Spleen (tissue), 7 donors: ENCODE results near the gene CCDC50.

Experiments used
- CTCF ChIP-seq, 11 experiments: fragments of 200-600 bp in 7 of 11; fragments of 450-650 bp in 4 of 11; sonication (generic) in 4 of 11; IDR thresholded peaks in 8 of 11; conservative IDR thresholded peaks in 3 of 11; 1 replicate in 7 of 11; 2 replicates in 4 of 11; pipeline versions ENCODE4 v1.4.0 to v1.8.0; 2016 to 2021; ENCODE audit warnings: antibody characterized with exemption in 11 of 11, inconsistent platforms in 4 of 11, mild to moderate bottlenecking in 1 of 11
- POLR2A ChIP-seq, 3 donors: fragments of 450-650 bp; IDR thresholded peaks; one replicate each; pipeline ENCODE4 v1.5.1; 2017; ENCODE audit warnings: antibody characterized with exemption in 3 of 3, mild to moderate bottlenecking in 1 of 3
- donor health status: DM: no; HTN: no; CAD: no; lungs with moderate emphysema.
- donor health status: DM: no; HTN: no; CAD: no.
- donor health status: DM: no; HTN: no; CAD: no.

GRCh38 chr3:191425322-191425734 lies 96.1 kb downstream of the CCDC50 start:
- TF ChIP-seq POLR2A (IDR thresholded peaks at IDR 0.05) (no peak), CTCF (IDR thresholded peaks at IDR 0.05 in 8 of 11, conservative IDR thresholded peaks at IDR 0.05 in 3 of 11) (no peak)
